NCI-H526 (cell line): Measurements from ENCODE around the gene NKX1-1.

Experiments
- DNase-seq, 2 experiments: peaks; one replicate each; lab custom pipeline; 2025; lab: John Stamatoyannopoulos, UW

Gene NKX1-1

GRCh38 chr4:1416948-1417260 is 10.7 kb upstream of the NKX1-1 start:
- DNase-seq, result no peak

- no peak for DNase-seq
These were observed 10.1 kb upstream of the NKX1-1 start for GRCh38 chr4:1416051-1416947.

DNA sequence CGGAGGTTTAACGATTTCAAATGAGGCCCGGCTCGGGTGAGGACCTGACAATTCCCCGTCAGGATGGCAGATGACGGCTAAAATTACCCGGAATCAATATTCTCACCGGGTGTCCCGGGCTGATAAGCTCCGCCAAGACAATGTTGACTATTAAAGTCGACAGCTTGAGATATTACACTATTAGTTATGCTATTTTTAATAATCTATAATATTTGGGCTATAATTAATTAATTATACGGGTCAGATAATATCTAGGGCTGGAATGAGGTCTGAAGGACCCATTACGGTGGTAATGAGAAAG is 9.4 kb upstream of the NKX1-1 start:
- no peak for DNase-seq

GRCh38 chr4:1414831-1415680 is 8.8 kb upstream of the NKX1-1 start:
- no peak for DNase-seq

DNA sequence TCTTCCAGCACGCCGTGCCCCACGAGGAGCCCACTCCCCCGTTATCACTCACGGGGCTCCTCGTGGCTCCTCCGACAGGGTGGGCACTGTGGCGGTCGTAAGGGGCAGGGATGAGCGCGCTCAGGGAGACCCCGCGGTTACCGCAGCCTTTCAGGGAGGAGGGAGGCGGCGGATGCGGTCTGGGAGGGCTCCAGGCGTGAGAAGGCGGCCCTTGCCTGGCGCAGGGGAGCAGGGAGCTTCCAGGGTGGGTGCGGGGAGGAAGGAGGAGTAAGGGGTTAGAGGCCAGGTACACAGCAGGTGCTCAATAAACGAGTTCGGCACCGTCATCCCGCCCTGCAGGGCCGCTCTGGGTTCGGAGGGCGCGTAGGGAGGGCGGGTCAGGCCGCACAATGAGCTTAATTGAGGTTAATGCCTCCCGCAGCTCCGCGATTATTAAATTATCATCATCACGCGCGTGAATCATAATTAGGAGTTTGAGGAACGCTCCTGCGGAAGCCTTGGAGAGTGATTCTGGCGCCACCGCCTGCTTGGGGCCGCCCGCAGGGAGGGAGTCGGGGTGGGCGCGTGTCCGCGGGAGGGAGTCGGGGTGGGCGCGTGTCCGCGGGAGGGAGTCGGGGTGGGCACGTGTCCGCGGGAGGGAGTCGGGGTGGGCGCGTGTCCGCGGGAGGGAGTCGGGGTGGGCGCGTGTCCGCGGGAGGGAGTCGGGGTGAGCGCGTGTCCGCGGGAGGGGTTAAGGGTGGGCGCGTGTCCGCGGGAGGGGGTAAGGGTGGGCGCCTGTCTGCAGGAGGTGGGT is 7.6 kb upstream of the NKX1-1 start:
- DNase-seq, result no peak

DNA sequence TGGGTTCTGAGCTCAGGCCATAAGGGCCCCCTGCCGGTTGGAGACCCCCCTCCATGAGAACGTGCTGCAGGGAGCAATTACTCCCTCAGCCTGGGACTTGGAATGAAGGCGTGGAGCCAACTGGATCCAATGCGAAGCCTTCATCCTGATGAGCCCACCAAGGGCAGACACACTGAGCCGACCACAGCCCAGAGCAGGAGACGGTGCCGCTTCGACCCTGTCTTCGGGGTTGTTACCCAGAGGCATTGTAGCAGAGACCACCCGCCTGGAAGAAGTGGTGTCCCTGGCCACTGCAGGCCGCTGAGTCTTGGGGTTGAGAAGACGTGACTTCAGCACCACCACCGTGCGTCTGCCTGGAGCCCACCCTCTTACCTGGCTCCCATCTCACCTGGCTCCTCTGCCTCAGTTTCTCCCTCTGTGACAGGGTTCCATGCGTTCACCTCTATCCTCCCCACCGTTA is 7.0 kb upstream of the NKX1-1 start:
- DNase-seq, result no peak

GRCh38 chr4:1412376-1413203 is 6.3 kb upstream of the NKX1-1 start:
- DNase-seq, result no peak

GRCh38 chr4:1411436-1412375 is 5.5 kb upstream of the NKX1-1 start:
- peak in 1 of 2 experiments; percentile 25 for DNase-seq

DNA sequence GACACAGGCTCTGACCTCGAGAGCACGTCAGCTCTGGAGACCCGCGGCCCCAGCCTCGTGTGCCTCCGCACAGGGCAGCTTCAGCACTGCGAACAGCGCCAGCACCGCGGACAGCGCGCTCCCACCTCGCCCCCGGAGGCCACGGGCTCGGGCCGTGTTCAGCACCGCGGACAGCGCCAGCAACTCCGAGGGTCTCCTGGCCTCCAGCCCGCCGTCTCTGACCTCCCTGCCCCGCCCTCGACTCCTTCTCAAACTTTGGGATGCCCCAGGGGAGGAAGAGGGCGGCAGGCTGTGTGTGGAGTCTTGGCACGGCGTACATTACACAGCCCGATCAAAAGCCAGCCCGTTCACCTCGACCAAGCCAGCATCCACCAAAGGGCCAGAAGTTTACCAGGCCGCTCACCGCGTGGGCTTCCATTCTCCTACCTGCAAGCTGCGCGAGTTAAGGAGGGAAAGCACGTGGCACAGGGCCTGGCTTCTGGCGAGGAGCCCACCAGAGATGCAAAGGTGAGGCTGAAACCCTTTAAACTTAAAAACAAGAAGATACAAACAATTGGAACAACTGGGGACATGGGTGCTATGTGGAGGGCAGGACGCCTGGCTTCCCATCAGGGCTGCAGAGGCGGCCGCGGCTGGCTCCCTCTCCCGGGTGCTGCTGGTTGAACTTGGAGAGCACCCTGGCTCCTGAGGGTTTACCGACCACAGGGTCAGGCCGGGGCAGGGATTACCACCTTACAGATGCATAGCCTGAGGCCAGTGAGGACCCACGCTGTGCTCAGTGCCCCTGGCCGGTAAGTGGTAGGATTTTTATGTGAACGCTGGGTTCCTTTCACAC is 4.5 kb upstream of the NKX1-1 start:
- no peak for DNase-seq

DNA sequence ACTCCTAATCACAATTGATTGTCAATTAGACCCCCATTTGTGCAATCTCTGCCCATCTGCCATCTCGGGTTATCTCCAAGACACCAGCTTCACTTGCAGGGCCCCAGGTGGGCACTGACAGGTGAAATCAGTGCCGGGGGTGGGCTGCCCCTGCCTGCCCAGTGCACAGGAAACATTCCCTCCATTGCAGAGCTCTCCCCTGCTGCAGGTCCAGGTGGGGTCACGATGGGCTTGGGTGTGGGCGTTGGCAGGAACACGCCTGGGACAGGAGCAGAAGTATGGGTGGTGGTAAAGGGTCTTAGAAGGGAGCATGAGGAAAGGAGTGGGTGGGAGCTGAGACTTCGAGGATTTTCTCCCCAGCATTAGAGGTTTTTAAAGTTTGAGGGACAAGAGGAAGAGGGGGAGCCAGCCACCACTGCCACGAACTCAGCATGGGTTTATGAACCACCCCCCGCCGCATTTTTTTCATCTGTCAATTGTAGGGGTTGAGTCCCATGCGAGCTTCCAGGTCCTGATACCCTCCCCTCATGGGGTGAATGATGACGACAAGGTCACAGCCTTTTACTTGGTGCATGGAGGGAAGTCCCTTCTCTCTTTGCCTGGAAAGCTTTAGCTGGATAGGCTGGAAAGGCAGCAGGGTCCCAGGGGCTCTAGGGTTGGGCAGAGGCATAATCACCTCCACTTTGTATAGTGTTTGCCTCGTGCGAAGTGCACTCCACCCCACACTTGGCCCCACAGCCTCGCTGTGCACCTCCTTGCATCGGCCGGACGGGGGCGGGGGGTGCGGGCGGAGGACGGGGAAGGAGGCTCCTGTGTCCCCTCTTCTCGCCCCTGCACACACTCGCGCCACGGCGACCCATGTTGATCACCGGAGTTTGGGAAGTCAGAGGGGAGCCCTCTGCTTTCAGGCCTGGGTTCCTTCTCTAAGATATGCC is 3.5 kb upstream of the NKX1-1 start:
- no peak for DNase-seq

GRCh38 chr4:1409079-1409478 is 2.8 kb upstream of the NKX1-1 start:
- DNase-seq, result no peak

DNA sequence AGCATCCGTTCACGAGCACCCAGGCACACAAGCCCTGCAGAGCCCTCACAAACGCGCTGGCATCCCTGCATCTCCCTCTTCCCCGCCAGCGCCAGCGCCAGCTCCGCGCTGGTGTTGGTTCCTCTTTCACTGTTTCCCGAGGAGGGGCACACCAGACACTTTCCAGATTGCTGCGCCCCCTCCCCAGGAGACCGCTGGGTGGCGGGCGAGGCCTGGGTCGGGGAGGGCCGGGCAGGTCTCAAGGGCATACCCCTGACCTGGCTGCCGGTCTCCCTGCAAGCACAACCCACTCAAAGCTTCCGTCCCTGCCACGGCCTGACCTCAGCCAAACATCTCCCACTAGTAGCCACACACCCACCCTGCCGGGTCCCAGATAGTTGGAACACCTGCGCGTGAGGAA is 2.2 kb upstream of the NKX1-1 start:
- peak in 1 of 2 experiments; percentile 51 for DNase-seq

- DNase-seq, result no peak
These were observed 1.6 kb upstream of the NKX1-1 start for GRCh38 chr4:1407657-1408333.

GRCh38 chr4:1406981-1407656 is 877 bp upstream of the NKX1-1 start:
- no peak for DNase-seq

DNA sequence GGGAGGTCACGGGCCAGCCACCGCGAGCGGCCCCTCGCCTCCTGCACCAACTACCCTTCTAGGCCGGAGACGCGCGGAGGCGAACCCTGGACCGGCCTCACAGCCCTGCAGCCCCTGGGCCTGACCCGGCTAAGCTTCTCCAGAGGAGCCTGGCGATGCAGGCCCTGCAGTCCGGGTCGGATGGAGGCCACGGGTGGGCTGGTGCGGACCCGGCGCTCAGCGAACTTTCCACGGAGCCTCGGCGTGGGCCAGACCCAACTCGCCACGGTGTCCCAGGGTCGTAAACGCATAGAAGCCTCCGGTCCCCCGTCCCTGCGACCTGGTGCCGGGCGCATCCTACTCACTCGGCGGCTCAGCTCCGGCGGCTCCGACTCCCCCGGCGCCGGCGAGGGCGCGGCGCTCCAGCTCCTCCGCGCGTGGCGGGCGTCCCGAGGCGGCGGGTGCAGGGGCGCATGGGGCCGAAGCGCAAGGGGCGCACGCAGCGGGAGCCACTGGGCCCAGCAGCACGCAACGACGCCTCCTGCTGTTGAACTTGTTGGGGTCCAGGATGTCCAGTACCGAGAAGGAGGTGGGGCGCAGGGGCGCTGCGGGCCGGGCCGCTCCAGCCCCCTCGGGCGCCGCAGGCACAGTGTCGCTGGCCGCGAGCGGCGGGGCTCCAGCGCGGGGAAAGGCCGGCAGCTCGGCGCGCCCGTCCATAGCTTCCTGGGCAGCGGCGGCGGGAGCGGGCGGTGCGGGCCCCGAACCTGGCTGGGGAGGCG is 427 bp downstream of the NKX1-1 start:
- no peak for DNase-seq

GRCh38 chr4:1405254-1405635 is 997 bp downstream of the NKX1-1 start:
- DNase-seq, result no peak
